ENCODE measurements around the gene RAD21L1.
A peak's percentile ranks its signal among the peaks of the same experiment; 100 is the strongest.
"Not testable (repeated sequence)": the region's sequence is repeated elsewhere in the genome, so short reads cannot be mapped to it uniquely, and the experiment has no call there.

Gene RAD21L1

DNA sequence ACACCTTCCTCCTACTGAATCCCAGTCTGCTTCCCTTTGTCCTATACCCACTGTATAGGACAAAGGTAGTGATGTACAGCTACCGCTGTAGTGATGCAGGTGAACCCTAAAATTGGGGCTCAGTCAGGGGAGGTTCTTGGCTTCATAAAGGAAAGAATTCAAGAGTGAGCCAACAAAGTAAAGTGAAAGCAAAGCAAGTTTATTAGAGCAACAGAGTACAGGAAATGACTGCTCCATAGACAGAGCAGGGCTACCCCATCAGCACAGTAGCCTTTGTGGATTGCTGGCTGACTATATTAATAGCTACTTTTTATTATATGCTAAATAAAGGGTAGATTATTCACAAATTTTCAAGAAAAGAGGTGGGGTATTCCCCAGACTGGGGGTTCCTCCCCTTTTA is 25.9 kb upstream of the RAD21L1 start:
- no peak for DNase-seq

DNA sequence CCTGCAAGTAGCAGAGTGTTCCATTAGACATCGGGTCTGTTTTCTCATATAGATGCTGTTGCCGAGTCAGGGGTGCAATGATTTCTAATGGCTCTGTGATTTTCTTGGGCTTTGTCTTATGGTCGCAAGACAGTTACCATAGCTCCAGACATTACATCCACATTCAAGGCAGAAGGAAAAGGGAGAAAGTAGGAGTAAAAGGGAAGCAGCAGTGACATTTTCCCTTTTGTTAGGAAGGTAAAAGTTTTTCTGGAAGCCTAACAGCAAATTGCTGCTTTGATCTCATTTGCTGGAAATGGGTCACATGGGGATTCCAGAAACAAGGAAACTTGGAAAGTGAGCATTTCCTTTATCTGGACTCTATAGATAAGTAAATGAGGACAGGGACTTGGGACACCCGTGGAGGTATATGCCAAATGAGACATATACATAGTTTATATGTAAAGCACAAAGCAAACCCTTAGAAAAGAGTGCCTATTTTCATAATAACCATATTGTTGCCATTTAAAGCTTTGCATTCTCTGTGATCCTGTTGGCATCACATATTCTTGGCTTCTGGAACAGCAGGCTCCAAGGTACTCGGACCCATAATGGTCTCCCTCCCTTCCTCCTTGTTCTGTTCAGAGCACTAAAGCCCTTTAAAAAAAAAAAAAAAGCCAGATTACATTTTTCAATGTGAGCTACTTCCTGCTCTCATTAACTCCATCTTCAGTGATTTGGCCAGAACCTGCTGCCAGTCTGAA is 22.9 kb upstream of the RAD21L1 start, which contains the start of gene C20orf202:
TSS of gene C20orf202 (plus strand) at position 693 of the 743 bp plus-strand sequence. CDS start 132 bp downstream, outside the sequence.
- DNase-seq: no peak

DNA sequence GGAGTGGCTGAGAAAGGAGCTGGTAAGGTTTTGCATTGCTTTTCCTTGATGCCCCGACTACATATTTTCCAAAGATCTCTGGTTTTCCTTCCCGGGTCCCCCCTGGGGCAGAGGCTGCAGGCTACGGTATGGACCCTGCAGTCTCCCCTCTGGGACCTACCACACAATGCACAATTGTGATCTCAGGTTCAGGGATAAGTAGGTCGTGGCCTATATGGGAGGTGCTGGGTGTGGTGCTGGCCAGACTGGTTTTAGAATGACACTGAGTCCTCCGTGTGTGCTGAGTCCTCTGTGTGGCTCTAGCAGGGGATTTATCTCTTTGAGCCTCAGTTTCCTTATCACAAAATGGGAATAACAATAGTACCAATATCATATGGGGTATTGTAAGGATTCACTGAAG is 22.2 kb upstream of the RAD21L1 start:
- no peak for DNase-seq

DNA sequence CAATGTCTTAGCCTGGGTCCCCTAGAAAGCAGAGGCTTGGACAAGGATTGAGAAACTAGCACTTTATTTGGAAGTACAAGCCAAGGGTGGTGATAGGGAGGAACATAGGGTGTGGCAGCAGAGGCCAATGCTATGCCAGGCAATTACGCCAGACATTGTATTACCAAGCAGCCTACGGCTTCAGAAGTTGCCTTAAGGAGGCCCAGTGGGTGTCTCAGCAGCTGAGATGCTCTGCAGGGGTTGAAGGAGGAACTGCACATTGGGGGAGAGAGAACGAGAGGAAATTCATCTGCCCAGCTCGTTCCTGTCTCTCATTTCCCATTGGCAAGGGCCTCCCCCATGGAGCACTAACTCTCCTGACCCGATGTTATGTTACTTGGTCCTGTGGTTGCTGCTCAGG is 21.7 kb upstream of the RAD21L1 start:
- DNase-seq: no peak

DNA sequence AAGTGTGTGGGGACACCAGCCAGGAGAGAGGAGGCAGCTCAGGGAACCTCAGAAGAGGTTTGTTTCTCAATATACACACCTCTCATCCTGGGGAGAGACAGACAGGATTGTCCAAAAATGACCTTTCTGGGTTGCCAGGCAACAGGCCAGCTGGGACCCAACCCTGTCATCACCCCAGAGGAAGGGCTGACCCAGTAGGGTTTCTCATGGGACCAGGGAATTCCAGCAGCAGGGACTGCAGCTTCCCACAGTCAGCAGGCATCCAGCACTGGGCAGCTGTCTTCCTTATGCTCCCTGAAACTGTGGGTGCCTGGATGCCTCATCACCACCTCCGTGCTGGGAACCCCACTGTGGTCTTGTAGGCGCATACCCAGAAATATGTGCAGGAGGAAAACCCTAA is 21.3 kb upstream of the RAD21L1 start:
- DNase-seq: no peak

DNA sequence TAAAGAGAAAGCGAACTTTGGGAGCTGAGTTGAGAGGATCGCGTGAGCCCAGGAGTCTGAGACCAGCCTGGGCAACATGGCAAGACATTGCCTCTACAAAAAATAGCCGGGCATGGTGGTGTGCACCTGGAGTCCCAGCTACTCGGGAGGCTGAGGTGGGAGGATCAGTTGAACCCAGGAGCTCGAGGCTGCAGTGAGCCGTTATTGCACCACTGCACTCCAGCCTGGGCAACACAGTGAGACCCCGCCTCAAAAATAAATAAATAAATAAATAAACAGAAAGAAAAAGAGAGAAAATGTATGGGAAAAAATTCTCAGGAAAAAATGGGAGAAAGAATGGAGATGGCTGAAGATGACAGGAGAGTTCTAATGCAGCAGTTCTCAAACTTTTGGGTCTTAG is 20.0 kb upstream of the RAD21L1 start:
- no peak for DNase-seq

DNA sequence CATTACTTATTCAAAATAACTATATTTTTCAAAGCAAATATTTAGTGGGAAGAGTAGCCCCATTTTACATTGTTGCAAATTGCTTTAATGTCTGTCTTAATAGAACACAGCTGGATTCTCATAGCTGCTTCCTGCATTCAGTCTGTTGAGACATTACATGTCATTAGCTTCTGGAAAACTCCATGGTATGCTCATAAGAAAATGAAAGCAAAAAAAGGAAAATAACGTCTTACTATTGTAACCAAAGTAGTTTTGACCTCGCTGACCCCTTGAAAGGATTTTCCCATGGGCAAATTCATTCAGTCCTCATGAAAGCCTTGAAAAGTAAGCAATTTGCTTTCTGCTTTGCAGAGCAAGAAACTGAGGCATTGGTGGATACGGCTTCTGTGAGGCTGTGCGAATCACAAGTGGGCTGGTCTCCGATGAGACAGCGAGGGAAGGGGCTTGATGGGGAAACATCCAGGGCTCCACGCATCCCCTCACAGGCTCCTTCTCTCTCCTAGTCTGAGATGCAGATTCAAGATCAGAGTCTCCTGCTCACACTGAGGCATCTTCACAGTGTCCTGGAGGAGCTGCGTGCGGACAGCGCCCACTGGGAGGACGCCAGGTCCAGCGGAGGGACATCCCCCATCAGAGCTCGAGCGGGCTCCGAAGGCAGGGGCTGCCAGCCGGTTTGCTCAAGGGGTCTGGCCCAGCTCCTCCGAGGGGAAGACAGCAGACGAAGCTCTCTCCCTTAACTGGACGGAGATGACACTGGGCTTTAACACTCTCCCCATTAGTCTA is 19.3 kb upstream of the RAD21L1 start:
- no peak for DNase-seq

DNA sequence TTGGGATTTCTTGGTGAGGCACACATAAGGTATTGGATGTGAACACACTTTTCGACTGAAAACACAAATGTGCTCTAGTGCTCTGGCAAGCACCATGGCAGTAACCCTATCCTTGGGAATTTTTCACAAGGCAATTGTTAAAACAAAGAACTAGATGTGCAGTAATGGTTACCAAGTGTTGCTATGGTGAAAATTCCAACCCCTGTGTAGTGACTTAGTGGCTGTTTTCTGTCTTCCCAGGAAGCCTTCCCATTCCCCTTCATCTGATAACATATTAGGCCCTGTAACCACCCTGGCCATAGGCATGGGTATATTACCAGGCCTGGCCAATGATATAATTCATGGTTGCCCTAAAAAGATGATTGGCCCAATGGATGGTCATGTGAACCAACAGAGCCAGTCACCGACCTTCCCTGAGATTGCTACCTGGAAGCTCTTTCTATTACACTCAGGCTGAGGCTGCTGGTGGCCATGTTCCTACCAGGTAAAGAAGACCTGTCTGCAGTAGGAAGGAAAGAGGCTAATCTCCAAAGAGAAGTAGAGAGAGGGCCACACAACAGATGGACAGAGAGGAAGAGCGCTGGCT is 18.5 kb upstream of the RAD21L1 start:
- DNase-seq: no peak

DNA sequence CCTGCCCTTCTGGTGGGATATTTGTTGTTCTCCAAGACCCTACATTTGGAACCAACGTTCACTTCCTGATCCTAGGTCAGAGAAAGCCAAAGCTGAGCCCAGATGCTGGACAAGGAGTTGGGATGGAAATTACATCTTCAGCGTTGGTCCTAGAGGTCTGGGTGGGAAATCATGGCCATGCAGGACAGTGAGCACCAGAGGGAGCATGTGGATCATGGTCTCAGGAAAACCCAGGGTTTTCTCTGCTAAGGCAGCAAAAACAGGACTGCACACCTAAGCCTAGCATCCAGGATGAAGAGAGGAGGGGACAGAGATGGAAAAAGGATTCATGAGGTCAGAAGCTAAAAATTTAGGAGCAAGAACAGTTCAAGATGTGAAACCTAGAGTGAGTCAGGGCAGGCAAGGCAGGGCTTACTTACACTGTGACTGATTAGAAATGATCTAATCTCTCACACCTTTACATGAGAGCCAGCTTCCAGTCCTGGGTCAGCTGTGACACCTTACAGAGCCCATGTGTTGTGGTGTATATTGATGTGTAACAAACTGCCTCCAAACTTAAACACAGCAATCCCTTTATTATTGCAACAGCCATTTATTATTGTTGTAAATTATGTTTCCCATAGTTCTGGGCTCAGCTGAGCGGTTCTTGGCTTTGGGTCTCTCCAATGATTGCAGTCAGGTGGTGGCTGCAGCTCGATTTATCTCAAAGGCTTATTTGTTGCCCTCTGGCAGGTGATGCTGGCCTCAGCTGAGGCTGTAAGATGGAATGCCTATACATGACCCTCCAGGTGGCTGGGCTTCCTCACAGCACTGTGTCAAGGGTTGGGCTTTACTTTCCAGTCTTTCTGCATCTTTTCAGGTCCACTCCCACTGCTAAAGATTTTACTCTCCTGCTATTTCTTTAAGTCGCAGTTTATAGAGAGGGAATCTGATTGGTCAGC is 16.1 kb upstream of the RAD21L1 start:
- peak in 1 of 2 experiments; percentile 23 for DNase-seq

DNA sequence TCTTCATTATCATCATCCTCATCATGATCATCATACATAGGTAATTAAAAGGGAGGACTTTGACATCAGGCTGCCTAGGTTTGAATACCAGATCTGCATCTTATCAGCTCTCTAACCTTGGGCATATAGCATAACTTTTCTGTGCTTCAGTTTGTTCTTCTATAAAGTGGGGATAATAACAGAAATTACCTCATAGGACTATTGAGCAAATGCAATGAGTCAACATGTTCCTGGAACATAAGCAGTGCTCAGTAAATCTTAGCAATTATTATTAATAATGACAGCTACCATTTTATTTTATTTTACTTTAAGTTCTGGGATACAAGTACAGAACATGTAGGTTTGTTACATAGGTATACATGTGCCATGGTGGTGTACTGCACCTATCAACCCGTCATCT is 15.3 kb upstream of the RAD21L1 start:
- no peak for DNase-seq

DNA sequence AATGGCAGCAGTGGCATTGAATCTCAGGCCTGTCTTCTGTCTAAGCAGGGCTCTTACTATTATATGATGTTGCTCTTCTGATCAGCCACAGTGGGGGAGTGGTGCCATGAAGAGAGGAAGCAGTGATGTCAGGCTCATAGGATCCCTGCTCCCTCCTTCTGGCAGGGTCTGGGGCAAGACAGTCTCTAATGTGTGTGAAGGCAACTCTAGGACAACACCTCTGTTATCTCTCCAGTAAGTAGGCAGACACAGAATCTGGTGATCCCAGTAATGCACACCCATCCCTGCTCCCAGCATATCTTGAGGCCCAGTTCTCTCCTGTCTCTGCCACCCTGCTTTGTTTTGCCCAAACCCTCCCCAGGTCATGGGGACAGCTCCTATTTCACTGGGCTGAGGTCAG is 13.8 kb upstream of the RAD21L1 start:
- no peak for DNase-seq

DNA sequence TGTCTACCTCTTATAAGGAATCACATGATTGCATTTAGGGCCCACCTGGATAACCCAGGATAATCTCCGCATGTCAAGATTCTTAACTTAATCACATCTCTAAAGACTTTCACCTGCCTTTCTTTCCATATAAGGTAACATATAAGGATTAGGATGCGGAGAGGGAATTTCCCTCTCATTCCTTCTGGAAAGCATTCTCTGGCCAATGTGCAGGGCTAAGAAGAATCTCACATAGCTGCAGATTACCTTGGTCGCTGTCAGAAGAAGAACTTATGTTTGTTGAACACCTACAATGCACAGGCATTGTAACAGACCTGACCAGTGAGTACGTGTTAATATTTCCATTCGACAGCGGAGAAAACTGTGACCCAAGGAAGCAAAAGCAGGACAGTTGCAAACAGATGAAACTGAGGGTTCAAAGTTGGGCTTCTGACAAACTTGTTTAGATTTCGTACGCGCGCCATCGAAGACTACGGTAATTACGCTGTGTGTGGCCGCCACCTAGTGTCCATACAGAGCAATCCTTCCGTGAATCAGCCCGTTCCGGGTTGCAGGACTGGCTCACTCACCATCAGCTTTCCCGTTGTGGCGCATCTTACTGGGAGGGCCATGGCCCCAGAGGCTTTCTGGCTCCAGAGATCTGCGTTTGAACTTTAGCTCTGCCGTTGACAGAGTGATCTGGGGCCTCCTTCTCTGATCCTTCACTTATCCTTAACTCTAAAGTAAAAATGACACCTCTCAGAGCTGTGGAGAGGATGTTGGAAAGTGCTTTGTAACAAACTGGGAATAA is 13.0 kb upstream of the RAD21L1 start:
- DNase-seq: peak; percentile 32 to 84

DNA sequence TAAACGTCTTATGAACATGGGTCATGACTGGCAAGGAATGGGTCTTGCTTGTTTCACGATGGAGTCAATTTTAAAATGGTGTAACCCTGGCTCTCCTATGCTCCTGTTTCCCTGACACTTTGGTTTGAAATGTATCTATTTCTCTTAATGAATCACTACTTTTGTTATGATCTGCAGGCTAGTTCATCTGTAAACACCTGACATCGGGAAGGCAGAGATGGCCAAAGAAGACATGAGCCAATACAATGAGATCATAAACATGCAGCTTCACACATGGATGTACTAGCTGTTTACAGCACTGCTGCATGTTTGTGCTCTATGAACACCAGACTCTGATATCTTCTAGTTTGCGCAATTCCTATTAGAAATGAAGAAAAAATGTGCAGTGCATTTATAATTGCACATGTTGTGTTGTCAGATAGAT is 11.0 kb upstream of the RAD21L1 start:
- no peak for DNase-seq

DNA sequence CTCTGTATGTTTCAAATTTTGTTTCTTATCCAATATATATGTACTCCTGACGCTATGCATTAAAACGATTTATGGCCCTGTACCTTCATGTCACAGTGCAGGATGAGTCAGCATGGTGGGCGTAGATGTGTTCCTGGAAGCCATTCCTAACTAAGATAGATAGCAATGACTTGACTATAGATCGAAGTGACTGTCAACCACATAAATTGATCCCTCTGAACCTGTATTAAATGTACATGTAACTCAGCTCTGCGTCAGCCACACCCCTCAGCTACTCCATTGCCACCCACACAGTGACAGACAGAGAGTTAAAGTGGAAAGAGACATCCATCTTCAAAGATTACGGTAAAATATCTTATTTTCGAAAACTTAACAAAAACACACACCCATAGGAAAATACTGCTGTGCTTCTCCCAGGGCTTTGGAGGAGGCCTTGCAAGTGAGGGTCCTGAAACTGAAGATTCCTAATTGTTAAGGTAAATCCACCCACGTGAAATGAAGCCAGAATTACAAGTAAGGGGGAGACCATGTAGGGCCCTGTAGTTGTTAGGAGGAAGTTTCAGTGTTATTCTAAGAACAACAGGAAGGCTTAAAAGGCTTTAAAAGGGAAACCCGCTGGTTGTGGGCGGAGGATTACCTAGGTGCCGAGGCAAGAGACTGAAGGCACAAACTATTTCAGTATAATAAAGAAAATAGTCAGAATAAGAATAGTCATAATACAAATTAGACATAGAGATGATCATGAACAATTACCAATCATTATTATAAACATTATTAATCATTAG is 10.3 kb upstream of the RAD21L1 start:
- no peak for DNase-seq

DNA sequence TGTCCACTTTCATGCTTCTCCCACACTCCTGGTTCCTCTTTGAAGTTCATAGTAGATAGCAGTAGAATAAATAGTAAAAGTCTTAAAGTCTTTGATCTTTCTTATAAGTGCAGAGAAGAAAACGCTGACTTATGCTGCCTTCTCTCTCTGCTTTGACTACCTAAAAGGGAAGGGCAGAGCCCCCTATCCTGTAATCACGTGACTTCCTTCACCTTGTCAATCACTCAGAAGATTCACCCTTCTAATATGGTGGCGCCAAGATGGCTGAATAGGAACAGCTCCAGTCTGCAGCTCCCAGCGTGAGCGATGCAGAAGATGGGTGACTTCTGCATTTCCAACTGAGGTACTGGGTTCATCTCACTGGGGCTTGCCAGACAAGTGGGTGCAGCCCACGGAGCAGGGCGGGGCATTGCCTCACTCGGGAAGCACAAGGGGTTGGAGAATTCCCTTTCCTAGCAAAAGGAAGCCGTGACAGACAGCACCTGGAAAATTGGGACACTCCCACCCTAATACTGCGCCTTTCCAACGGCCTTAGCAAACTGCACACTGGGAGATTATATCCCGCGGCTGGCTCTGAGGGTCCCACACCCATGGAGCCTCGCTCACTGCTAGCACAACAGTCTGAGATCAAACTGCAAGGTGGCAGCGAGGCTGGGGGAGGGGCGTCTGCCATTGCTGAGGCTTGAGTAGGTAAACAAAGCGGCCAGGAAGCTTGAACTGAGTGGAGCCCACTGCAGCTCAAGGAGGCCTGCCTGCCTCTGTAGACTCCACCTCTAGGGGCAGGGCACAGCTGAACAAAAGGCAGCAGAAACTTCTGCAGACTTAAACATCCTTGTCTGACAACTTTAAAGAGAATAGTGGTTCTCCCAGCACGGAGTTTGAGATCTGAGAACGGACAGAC is 9.1 kb upstream of the RAD21L1 start:
- DNase-seq: not testable (repeated sequence)

DNA sequence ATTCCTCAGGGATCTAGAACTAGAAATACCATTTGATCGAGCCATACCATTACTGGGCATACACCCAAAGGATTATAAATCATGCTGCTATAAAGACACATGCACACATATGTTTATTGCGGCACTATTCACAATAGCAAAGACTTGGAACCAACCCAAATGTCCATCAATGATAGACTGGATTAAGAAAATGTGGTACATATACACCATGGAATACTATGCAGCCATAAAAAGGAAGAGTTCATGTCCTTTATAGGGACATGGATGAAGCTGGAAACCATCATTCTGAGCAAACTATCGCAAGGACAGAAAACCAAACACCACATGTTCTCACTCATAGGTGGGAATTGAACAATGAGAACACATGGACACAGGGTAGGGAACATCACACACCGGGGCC is 3.1 kb upstream of the RAD21L1 start:
- DNase-seq: not testable (repeated sequence)

DNA sequence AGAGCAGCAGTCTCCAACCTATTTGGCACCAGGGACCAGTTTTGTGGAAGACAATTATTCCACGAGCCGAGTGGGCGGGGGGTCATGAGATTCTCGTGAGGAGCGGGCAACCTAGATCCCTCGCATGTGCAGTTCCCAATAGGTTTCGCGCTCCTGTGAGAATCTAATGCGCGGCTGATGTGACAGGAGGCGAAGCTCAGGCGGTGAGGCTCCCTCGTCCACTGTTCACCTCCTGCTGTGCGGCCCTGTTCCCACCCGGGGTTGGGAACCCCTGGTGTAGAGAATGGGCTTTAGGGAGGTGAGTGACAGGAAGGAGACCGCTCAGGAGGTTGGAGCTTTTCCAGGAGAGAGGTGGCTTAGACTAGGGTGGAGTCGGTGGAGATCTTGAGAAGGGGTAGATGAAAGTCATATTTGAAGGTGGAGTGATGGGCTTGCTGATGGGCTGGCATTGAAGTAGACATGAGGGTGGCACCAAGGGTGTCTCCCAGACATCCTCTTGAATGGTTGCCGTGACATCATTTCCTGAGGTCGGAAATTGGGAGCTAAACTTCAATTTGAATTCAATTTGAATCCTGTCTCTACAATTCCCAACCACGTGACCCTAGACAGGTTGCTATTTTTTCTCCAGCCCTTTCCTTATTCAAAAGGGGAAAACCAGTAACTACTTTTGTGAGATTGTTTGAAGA is 1.5 kb upstream of the RAD21L1 start:
- DNase-seq: no peak

DNA sequence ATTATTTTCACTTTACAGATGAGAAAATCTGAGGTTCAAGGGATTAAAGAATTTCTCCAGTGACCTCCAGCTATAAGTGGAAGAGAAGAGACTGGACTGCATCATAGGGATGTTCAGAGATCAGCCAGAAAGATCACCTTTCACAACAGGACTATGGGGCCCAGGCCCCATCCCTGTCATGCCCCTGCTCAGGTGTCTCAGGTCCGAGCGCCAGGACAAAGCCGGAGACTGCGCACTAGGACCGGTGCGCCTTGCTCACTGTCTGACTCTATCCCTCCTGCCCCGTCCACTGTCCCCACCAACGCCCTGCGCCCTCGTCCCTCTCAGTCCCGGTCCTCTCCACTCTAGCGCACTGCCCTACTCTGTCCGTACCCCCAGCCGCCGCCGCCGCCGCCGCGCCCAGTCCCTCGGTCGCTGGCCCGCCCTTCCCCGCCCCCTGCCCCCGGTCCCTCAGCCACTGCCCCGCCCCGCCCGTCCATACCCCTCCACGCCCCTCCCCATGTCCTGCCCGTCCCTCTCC is 521 bp upstream of the RAD21L1 start:
- DNase-seq: peak in 1 of 2 experiments; percentile 44

DNA sequence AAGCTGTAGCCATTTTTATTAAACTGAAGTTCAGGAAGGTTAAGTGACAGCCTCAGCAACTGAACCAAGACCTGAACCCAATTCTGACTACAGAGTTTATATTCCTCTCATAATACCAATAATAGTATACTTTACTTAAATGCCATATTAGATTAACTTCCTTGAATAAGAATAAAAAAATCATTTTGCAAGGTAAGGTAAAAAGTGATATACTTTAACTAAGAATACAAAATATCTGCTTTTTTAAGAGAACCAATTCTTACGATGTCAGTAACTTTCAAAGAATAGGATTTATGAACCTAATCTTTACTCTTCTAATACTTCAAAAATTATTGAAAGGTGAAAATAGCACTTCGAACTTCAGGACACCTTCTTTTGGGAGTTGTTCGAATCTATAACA is 3.7 kb downstream of the RAD21L1 start:
- DNase-seq: no peak
